Measurements from ENCODE around the gene RTN3.
"Not testable (repeated sequence)": the region's sequence is repeated elsewhere in the genome, so short reads cannot be mapped to it uniquely, and the experiment has no call there.

Gene RTN3

GRCh38 chr11:63769042-63769713 is 87.9 kb downstream of the RTN3 start:
- DNase-seq = peak; percentile 68

GRCh38 chr11:63769714-63770455 is 88.6 kb downstream of the RTN3 start:
- peak; percentile 75 for DNase-seq

- no peak for DNase-seq
Measured at GRCh38 chr11:63770763-63771162, 89.5 kb downstream of the RTN3 start.

DNA sequence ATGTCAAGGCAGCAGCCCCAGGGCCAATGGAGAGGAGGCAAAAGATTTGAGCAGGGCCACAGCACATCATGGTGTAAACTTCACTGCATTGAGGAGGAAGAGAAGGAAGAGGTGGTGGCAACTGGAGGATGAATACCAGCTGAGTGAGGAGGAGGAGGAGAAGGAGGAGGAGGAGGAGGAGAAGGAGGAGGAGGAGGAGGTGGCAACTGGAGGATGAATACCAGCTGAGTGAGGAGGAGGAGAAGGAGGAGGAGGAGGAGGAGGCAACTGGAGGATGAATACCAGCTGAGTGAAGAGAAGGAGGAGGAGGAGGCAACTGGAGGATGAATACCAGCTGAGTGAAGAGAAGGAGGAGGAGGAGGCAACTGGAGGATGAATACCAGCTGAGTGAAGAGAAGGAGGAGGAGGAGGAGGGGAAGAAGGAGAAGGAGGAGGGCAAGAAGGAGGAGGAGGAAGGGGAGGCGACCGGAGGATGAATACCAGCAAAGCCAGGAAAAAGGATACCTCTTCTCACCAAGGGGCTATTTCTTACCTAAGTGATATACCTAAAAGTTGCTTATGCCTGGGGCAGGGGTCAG is 90.5 kb downstream of the RTN3 start:
- not testable (repeated sequence) for DNase-seq

DNA sequence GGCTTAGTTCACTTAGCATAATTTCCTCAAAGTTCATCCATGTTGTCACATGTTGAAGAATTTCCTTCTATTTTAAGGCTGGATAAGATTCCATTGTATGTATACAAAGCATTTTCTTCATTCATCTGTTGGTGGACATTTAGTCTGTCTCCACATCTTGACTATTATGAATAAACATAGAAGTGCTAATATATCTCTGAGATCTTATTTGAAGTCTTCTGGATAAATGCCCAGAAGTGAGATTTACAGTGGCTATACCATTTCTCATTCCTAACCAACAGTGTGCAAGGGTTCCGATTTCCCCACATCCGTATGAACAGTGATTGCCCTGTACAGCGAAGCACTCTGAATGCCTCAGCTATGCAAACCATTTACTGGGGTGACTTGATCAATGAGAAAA is 93.9 kb downstream of the RTN3 start:
- DNase-seq = no peak

DNA sequence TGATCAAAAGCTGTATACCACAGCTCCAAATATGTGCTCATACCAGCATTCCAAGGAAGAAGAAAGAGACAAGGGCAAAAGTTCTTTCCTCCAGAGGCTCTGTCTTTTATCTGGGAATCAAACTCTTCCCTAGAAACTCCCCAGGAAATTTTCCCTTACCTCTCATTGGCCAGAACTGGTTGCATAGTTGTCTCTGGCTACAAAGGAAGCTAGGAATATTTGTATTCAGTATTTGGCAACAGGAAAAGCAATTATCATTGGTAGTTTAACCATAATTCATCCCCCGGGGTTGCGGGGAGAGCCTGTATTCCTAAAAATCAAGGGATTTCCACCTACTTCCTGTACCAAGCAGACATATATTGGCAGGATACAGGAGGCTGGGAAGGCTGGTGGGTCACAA is 97.7 kb downstream of the RTN3 start:
- DNase-seq = no peak

DNA sequence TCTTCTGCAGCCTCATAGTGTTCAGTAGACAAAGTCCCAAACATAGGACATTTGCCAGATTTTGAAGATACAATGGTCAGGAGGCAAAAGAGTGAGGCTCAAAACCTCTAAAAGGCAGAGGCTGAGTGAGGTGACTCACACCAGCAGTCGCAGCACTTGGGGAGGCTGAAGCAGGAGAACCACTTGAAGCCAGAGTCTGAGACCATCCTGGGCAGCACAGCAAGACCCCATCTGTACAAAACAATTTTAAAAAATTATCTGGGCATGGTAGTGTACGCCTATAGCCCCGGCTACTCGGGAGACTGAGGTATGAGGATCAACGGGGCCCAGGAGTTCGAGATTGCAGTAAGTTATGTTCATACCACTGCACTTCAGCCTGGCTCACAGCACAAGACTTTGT is 101.4 kb downstream of the RTN3 start:
- DNase-seq = no peak

GRCh38 chr11:63783925-63784592 is 102.8 kb downstream of the RTN3 start:
- DNase-seq = peak; percentile 68

- DNase-seq = no peak
Measured at GRCh38 chr11:63785823-63786222, 104.5 kb downstream of the RTN3 start.

GRCh38 chr11:63791495-63792167 is 110.3 kb downstream of the RTN3 start:
- no peak for DNase-seq

GRCh38 chr11:63793161-63793560 is 111.9 kb downstream of the RTN3 start:
- no peak for DNase-seq

DNA sequence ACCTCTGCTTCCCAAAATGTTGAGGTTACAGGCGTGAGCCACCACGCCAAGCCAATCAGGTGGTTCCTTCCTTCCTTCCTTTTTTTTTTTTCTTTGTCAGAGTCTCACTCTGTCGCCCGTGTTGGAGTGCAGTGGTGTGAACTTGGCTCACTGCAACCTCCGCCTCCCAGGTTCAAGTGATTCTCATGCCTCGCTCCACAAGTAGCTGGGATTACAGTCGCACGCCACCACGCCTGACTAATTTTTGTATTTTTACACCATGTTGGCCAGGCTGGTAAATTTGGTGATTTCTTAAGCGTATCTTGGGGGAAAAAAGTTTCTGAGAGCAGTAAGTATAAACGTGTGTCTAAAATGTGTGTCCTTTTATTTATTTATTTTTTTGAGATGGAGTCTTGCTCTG is 113.8 kb downstream of the RTN3 start:
- no peak for DNase-seq

DNA sequence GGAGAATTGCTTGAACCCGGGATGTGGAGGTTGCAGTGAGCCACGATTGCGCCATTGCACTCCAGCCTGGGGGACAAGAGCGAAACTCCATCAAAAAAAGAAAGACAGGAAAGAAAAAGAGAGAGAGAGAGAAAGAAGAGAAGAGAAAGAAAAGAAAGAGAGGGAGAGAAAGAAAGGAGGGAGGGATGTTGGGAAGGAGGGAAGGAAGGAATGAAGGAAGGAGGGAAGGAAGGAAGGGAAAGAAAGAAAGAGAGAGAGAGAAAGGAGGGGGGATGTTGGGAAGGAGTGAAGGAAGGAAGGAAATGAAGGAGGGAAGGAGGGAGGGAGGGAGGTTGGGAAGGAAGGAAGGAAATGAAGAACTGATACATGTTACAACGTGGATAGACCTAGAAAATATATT is 119.6 kb downstream of the RTN3 start:
- DNase-seq = no peak

- peak; percentile 93 for DNase-seq
Measured at GRCh38 chr11:63802637-63803414, 121.5 kb downstream of the RTN3 start.

DNA sequence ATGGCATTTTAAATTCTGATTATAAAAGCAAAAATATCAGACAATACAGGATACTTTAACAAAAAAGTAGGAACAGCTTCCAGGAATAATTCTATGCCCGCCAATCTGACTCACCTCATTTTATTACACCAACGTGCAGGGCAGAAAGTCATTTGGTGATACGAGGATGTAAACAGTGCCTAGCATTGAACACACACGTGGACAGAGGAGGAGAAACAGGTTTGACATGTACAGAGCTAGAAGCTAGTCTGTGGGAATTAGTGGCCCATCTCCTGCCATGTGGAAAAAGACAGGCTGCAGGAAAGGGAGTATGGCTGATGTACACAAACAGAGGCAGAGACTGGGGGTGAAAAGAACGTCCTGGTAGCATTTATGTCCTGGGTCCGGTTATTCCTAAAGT is 123.0 kb downstream of the RTN3 start:
- DNase-seq = peak; percentile 62

GRCh38 chr11:63805844-63806415 is 124.6 kb downstream of the RTN3 start:
- DNase-seq = peak; percentile 91
